HG02885 (cell line): ENCODE data around the gene CDO1.
A peak's percentile ranks its signal among the peaks of the same experiment; 100 is the strongest.

ENCODE experiments used
- ATAC-seq: cut with Tn5 transposase; IDR thresholded peaks from one replicate; pipeline ENCODE4 v1.9.1; 2021; ENCODE audit warnings: mild to moderate bottlenecking; ENCODE audit not compliant: unreplicated experiment, poor library complexity

Gene CDO1

GRCh38 chr5:115796656-115797055 lies 19.8 kb downstream of the CDO1 start:
- ATAC-seq, result no peak

GRCh38 chr5:115795700-115796099 lies 20.8 kb downstream of the CDO1 start:
- ATAC-seq, result no peak

- ATAC-seq, result no peak
Observed at GRCh38 chr5:115788440-115788839, 28.0 kb downstream of the CDO1 start.

GRCh38 chr5:115787426-115787825 lies 29.0 kb downstream of the CDO1 start:
- no peak for ATAC-seq

GRCh38 chr5:115785381-115786065 lies 30.9 kb downstream of the CDO1 start:
- ATAC-seq, result no peak

GRCh38 chr5:115778417-115778816 lies 38.0 kb downstream of the CDO1 start:
- no peak for ATAC-seq

GRCh38 chr5:115776989-115777388 lies 39.5 kb downstream of the CDO1 start:
- no peak for ATAC-seq

GRCh38 chr5:115775999-115776398 lies 40.5 kb downstream of the CDO1 start:
- no peak for ATAC-seq

- no peak for ATAC-seq
Observed at GRCh38 chr5:115774684-115775083, 41.8 kb downstream of the CDO1 start.

- ATAC-seq, result no peak
Observed at GRCh38 chr5:115772731-115773475, 43.6 kb downstream of the CDO1 start.

GRCh38 chr5:115770466-115770865 lies 46.0 kb downstream of the CDO1 start:
- ATAC-seq, result peak; percentile 68

GRCh38 chr5:115767424-115767823 lies 49.0 kb downstream of the CDO1 start:
- no peak for ATAC-seq

- no peak for ATAC-seq
Observed at GRCh38 chr5:115766608-115767007, 49.9 kb downstream of the CDO1 start.

GRCh38 chr5:115758356-115758755 lies 58.1 kb downstream of the CDO1 start:
- peak; percentile 73 for ATAC-seq

- ATAC-seq, result no peak
Observed at GRCh38 chr5:115755675-115756074, 60.8 kb downstream of the CDO1 start.
